Measurements from ENCODE around the gene SIK3. TPM values are rescaled to one million over a fixed set of nuclear protein-coding genes. Genes with fewer than 3 reads are reported as not detected.

SIK3 gene
- total RNA-seq, 1 donor, result 25.7 TPM

GRCh38 chr11:117000014-117000737, 98.1 kb downstream of the SIK3 start:
- no peak for TF ChIP-seq CTCF (IDR thresholded peaks at IDR 0.05; ENCODE audit: extremely low read depth, low read depth, low read length)
- no peaks in the 10 kb centered on the region for H3K4me1 ChIP-seq (ENCODE audit: insufficient read depth, low read length)
- no peak overlapping the region for H3K4me3 ChIP-seq (ENCODE audit: insufficient read depth, low read length)
- H3K27ac ChIP-seq (ENCODE audit: low read depth, low read length), result no peak overlapping the region
- no peak for DNase-seq (ENCODE audit: insufficient read length, low spot score, missing footprints)
- no peaks in the 10 kb centered on the region for H3K27me3 ChIP-seq (ENCODE audit: insufficient read depth, low read length)
- H4K20me1 ChIP-seq (ENCODE audit: insufficient read depth, low read length), result peaks cover 17% of the 10 kb centered on the region
- peaks cover 61% of the 10 kb centered on the region for H3K79me2 ChIP-seq (ENCODE audit: insufficient read depth, low read length)
- no peaks in the 10 kb centered on the region for H3K9me3 ChIP-seq (ENCODE audit: low read depth, low read length)
- no peak overlapping the region for H3K4me2 ChIP-seq (ENCODE audit: insufficient read depth, low read length)
- no peak overlapping the region for H2AFZ ChIP-seq (ENCODE audit: low read length)
- H3K36me3 ChIP-seq (ENCODE audit: insufficient read depth, low read length), result no peaks in the 10 kb centered on the region

- no peak overlapping the region for H3K4me3 ChIP-seq (ENCODE audit: insufficient read depth, low read length)
- H3K27ac ChIP-seq (ENCODE audit: low read depth, low read length), result no peak overlapping the region
- no peaks in the 10 kb centered on the region for H3K27me3 ChIP-seq (ENCODE audit: insufficient read depth, low read length)
- peaks cover 73% of the 10 kb centered on the region for H3K79me2 ChIP-seq (ENCODE audit: insufficient read depth, low read length)
- H2AFZ ChIP-seq (ENCODE audit: low read length), result no peak overlapping the region
- DNase-seq (ENCODE audit: insufficient read length, low spot score, missing footprints), result no peak
- no peaks in the 10 kb centered on the region for H3K4me1 ChIP-seq (ENCODE audit: insufficient read depth, low read length)
- no peak for TF ChIP-seq CTCF (IDR thresholded peaks at IDR 0.05; ENCODE audit: extremely low read depth, low read depth, low read length)
- no peaks in the 10 kb centered on the region for H3K9me3 ChIP-seq (ENCODE audit: low read depth, low read length)
- no peaks in the 10 kb centered on the region for H3K36me3 ChIP-seq (ENCODE audit: insufficient read depth, low read length)
- H3K4me2 ChIP-seq (ENCODE audit: insufficient read depth, low read length), result no peak overlapping the region
- H4K20me1 ChIP-seq (ENCODE audit: insufficient read depth, low read length), result peaks cover 9% of the 10 kb centered on the region
These were observed 101.2 kb downstream of the SIK3 start for GRCh38 chr11:116997071-116997470.

- no peak for DNase-seq (ENCODE audit: insufficient read length, low spot score, missing footprints)
- peaks cover 78% of the 10 kb centered on the region for H3K79me2 ChIP-seq (ENCODE audit: insufficient read depth, low read length)
- no peak overlapping the region for H3K4me2 ChIP-seq (ENCODE audit: insufficient read depth, low read length)
- H3K4me3 ChIP-seq (ENCODE audit: insufficient read depth, low read length), result no peak overlapping the region
- no peak overlapping the region for H2AFZ ChIP-seq (ENCODE audit: low read length)
- peaks cover 13% of the 10 kb centered on the region for H3K4me1 ChIP-seq (ENCODE audit: insufficient read depth, low read length)
- H4K20me1 ChIP-seq (ENCODE audit: insufficient read depth, low read length), result no peaks in the 10 kb centered on the region
- no peaks in the 10 kb centered on the region for H3K27me3 ChIP-seq (ENCODE audit: insufficient read depth, low read length)
- no peak overlapping the region for H3K27ac ChIP-seq (ENCODE audit: low read depth, low read length)
- TF ChIP-seq CTCF (IDR thresholded peaks at IDR 0.05; ENCODE audit: extremely low read depth, low read depth, low read length), result no peak
- no peaks in the 10 kb centered on the region for H3K9me3 ChIP-seq (ENCODE audit: low read depth, low read length)
- no peaks in the 10 kb centered on the region for H3K36me3 ChIP-seq (ENCODE audit: insufficient read depth, low read length)
These were observed 104.0 kb downstream of the SIK3 start for GRCh38 chr11:116994195-116994594.

GRCh38 chr11:116993599-116993998, 104.6 kb downstream of the SIK3 start:
- H3K9me3 ChIP-seq (ENCODE audit: low read depth, low read length), result no peaks in the 10 kb centered on the region
- DNase-seq (ENCODE audit: insufficient read length, low spot score, missing footprints), result no peak
- TF ChIP-seq CTCF (IDR thresholded peaks at IDR 0.05; ENCODE audit: extremely low read depth, low read depth, low read length), result no peak
- no peak overlapping the region for H3K27ac ChIP-seq (ENCODE audit: low read depth, low read length)
- peaks cover 17% of the 10 kb centered on the region for H3K4me1 ChIP-seq (ENCODE audit: insufficient read depth, low read length)
- no peak overlapping the region for H2AFZ ChIP-seq (ENCODE audit: low read length)
- H3K4me3 ChIP-seq (ENCODE audit: insufficient read depth, low read length), result no peak overlapping the region
- no peaks in the 10 kb centered on the region for H4K20me1 ChIP-seq (ENCODE audit: insufficient read depth, low read length)
- H3K36me3 ChIP-seq (ENCODE audit: insufficient read depth, low read length), result no peaks in the 10 kb centered on the region
- H3K79me2 ChIP-seq (ENCODE audit: insufficient read depth, low read length), result peaks cover 78% of the 10 kb centered on the region
- no peaks in the 10 kb centered on the region for H3K27me3 ChIP-seq (ENCODE audit: insufficient read depth, low read length)
- no peak overlapping the region for H3K4me2 ChIP-seq (ENCODE audit: insufficient read depth, low read length)

All from osteoblast (primary cell).